ENCODE results near the gene GDI1.

GRCh38 chrX:154431341-154431740 is 5.6 kb upstream of the GDI1 start:
- TF ChIP-seq CTCF (IDR thresholded peaks at IDR 0.05) (no peak), POLR2A (IDR thresholded peaks at IDR 0.05) (no peak)

Measured in stomach (tissue), 4 donors.